GM12878 (cell line): ENCODE measurements around the gene CHD1.

Experiments
- CTCF ChIP-seq, 3 experiments: IDR thresholded peaks in 2 of 3; conservative IDR thresholded peaks in 1 of 3; 2 replicates each; pipeline ENCODE4 v1.5.1; 2011; ENCODE audit warnings: low read depth in 3 of 3, low read length in 3 of 3, mild to moderate bottlenecking in 3 of 3, control low read depth in 2 of 3, moderate library complexity in 2 of 3, inconsistent platforms in 1 of 3, mixed read lengths in 1 of 3; ENCODE audit not compliant: control insufficient read depth in 2 of 3, insufficient read depth in 1 of 3; ENCODE audit errors: extremely low read depth in 1 of 3
- JUNB ChIP-seq: IDR thresholded peaks from 2 replicates; pipeline ENCODE4 v1.6.1; 2016; ENCODE audit warnings: antibody characterized with exemption, mild to moderate bottlenecking
- REST ChIP-seq: IDR thresholded peaks from 2 replicates; pipeline ENCODE4 v1.6.1; 2012; ENCODE audit warnings: mild to moderate bottlenecking, low read depth, low read length

- no peak for TF ChIP-seq REST
- TF ChIP-seq CTCF (IDR thresholded peaks at IDR 0.05 in 2 of 3, conservative IDR thresholded peaks at IDR 0.05 in 1 of 3; ENCODE audit: control insufficient read depth in 2 of 3, extremely low read depth in 1 of 3, insufficient read depth in 1 of 3, low read depth in 3 of 3, low read length in 3 of 3), result no peak
- TF ChIP-seq JUNB, result no peak
Observed at GRCh38 chr5:98844865-98845264, 83.9 kb downstream of the CHD1 start.
